RWPE2 (cell line): Measurements from ENCODE around the gene SPIN2A.
"Not testable (repeated sequence)": the region's sequence is repeated elsewhere in the genome, so short reads cannot be mapped to it uniquely, and the experiment has no call there.

ENCODE experiments used
- ATAC-seq: fragments of 200-7000 bp; cut with Tn5 transposase; 3 replicates; pipeline ENCODE4 v1.9.1; 2021; ENCODE audit warnings: low read depth
- DNase-seq: peaks from one replicate; pipeline ENCODE4 v3.0.0-alpha.2; 2020; ENCODE audit warnings: low spot score
- H3K27ac ChIP-seq: fragments of 450-650 bp; 2 replicates; pipeline ENCODE4 v1.5.1; 2017; ENCODE audit warnings: mild to moderate bottlenecking; ENCODE audit not compliant: poor library complexity, severe bottlenecking
- H3K27me3 ChIP-seq: fragments of 250-450 bp; sonication (Bioruptor Pico); 2 replicates; pipeline ENCODE4 v1.5.1; 2021; ENCODE audit warnings: mild to moderate bottlenecking, moderate library complexity; ENCODE audit not compliant: insufficient read depth, poor library complexity, severe bottlenecking
- H3K36me3 ChIP-seq: fragments of 250-450 bp; sonication (Bioruptor Pico); 2 replicates; pipeline ENCODE4 v1.5.1; 2020; ENCODE audit warnings: low read depth, mild to moderate bottlenecking, moderate library complexity
- H3K4me1 ChIP-seq: fragments of 250-450 bp; sonication (Bioruptor Pico); 2 replicates; pipeline ENCODE4 v1.5.1; 2021; ENCODE audit warnings: mild to moderate bottlenecking, moderate library complexity; ENCODE audit not compliant: insufficient read depth, poor library complexity, severe bottlenecking
- H3K4me3 ChIP-seq: fragments of 250-450 bp; sonication (Bioruptor Pico); 2 replicates; pipeline ENCODE4 v1.5.1; 2021; ENCODE audit warnings: mild to moderate bottlenecking, moderate library complexity; ENCODE audit not compliant: severe bottlenecking
- H3K9me3 ChIP-seq: fragments of 250-450 bp; sonication (Bioruptor Pico); 2 replicates; pipeline ENCODE4 v1.5.1; 2021; ENCODE audit warnings: mild to moderate bottlenecking, moderate library complexity; ENCODE audit not compliant: severe bottlenecking
- TF ChIP-seq, protein P1 (sequence below): fragments of 450-650 bp; IDR thresholded peaks from one replicate; pipeline ENCODE4 v1.5.1; 2017; ENCODE audit warnings: mild to moderate bottlenecking, moderate library complexity; ENCODE audit not compliant: poor library complexity, severe bottlenecking

The SPIN2A gene

DNA sequence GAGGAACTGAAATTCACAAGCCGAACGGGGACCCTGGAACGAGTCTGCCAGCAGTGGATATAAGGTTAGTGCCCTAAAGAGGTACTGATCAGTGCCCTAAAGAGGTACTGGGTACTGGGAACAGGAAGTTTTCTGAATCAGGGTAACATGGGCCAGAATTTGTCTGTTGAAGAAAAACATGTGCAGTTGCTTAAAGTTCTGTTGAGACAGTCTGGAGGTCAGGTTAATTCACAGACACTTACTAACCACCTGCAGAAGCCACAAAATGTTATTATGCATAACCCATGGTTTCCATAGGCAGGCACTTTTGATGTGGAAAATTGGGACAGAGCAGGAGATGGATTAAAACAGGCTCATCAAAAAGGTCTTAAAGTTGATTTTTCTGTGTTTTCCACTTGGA, 33.7 kb downstream of the SPIN2A start:
- ATAC-seq (no peak), DNase-seq (no peak)
- Histone ChIP-seq H3K27me3 (no peaks in the 10 kb centered on the region), H3K36me3 (no peaks in the 10 kb centered on the region), H3K4me1 (no peaks in the 10 kb centered on the region), H3K4me3 (no peak overlapping the region), H3K27ac (no peak overlapping the region), H3K9me3 (no peaks in the 10 kb centered on the region)
- TF ChIP-seq, protein P1, sequence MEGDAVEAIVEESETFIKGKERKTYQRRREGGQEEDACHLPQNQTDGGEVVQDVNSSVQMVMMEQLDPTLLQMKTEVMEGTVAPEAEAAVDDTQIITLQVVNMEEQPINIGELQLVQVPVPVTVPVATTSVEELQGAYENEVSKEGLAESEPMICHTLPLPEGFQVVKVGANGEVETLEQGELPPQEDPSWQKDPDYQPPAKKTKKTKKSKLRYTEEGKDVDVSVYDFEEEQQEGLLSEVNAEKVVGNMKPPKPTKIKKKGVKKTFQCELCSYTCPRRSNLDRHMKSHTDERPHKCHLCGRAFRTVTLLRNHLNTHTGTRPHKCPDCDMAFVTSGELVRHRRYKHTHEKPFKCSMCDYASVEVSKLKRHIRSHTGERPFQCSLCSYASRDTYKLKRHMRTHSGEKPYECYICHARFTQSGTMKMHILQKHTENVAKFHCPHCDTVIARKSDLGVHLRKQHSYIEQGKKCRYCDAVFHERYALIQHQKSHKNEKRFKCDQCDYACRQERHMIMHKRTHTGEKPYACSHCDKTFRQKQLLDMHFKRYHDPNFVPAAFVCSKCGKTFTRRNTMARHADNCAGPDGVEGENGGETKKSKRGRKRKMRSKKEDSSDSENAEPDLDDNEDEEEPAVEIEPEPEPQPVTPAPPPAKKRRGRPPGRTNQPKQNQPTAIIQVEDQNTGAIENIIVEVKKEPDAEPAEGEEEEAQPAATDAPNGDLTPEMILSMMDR, result no peak

DNA sequence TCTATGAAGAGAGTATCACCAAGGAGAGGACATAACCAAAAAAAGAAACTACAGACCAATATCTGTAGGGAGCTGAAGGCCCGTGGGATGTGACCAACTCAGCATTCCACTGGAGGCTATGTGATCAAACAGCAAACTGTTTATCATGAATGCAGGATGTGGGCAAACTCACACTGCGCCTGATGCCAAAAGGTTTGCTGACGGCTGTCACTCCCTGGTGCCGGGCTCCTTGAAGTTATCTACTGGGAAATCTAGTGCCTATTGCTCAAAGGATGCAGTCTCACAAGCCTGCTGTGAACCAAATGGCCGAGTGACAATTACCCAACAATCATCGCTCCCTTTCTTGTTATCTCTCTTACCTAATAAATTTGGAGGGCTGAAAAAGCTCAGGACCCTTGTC, 34.3 kb downstream of the SPIN2A start:
- not testable (repeated sequence) for DNase-seq, H3K4me3 ChIP-seq, H3K4me1 ChIP-seq, H3K27ac ChIP-seq, H3K36me3 ChIP-seq, H3K9me3 ChIP-seq, ATAC-seq, H3K27me3 ChIP-seq
